GM18870 (cell line): ENCODE data around the gene CCDC110.
"Not testable (repeated sequence)": the region's sequence is repeated elsewhere in the genome, so short reads cannot be mapped to it uniquely, and the experiment has no call there.

Experiments
- ATAC-seq: cut with Tn5 transposase; IDR thresholded peaks from one replicate; pipeline ENCODE4 v1.9.1; 2021; ENCODE audit warnings: moderate library complexity; ENCODE audit not compliant: unreplicated experiment

The CCDC110 gene

DNA sequence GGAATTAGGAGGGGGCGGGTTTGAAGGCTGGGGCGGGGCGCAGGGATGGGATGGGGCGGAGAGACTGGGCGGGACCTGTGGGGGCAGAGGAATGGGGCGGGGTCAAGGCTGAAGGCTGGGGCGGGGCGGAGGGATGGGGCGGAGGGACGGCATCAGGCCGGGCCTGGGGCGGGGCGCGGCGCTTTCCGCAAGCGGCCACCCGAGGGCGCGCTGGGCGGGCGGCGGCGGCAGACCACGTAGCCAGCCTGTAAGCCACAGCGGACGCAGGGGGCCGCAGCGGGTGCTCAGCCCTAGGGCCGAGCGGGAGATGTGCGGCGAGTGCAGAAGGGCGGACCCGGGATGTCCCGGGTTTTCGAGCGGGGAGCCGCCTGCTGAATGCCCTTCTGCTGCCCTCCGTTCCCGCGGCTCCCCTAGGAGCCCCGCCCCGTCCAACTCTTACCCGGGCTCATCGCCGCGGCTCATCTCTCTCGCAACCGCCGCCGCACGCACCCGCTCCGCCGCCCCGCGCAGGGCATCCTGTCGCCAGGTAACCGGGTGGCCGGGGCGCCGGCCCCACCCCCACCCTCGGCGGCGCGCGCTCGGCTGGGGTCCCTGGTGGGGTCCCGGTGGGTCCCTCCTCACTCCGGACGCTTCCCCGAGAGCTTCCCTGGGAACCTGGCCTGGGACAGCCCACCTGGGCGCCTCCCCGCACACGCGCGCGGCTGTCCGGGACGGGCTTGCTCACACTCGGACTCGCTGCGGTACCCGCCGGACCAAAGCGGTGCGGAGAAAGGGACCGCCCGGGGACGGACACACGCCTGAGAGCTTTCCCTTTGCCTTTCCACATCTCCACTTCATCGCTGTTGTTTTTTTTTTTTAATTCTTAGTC, at the start of gene CCDC110:
TSS of gene CCDC110 (minus strand) at position 499 of the 868 bp plus-strand sequence. CDS start at position 449, 50 bp downstream.
- peak; percentile 56 for ATAC-seq

- no peak for ATAC-seq
Observed at GRCh38 chr4:185520119-185520518, 48.6 kb upstream of the CCDC110 start.

DNA sequence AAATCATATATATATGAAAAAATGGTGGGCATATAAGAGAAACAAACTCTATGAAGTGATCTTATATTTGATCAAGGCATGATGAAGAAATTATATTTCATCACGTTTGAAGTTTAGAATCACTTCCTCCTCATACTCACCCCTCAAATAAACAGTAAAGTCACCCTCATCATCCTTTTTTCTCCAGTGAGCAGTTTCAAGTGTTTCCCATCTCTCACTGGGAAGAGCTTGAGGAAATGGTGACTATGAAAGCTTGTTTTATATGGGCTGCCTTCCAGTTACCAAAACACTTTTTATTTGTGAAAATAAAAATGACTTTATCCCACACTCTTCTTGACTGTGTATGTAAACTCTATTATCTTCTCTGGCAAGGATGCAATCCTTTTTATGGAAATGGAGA, 47.0 kb upstream of the CCDC110 start:
- ATAC-seq = no peak

DNA sequence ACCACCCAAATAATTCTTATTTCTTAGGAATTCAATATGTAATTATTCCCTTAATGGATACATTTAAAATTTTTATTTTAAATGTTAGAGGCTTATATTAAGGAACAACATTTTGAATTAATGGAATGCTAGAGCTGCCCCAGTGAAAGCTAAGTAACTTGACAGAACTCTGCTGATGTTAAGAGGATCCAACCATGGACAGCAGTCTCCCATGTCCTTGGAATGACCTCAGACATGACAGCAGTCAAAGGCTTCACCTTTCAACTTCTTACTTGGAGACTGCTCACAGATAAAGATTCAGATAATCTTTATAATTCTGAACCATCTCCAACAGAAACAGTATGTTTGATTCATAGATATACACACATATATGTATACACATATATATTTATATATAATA, 46.5 kb upstream of the CCDC110 start:
- no peak for ATAC-seq

GRCh38 chr4:185515248-185515647, 43.7 kb upstream of the CCDC110 start:
- ATAC-seq = no peak

DNA sequence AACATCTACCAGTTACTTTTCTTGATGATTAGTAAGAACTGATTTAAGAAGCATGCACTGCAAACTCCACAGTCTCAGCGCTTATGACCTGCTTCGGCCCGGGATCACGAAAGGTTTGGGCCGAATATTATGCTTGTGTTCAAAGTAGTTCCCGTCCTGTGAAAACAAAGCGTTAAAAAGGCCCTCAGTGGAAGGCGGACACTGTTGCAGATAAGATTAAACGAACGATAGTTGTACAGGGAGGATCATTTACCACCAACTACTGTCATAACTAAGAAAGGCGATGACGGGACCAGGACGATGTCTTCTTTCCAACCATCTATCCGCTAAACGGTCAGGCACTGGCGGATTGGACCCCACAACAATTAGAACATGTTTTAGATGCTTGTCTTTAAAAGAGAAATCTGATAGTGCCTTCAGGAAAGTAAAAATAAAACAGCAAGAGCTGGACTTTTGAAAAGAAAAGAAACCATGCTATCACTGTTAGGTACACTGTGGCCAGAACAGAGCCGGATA, 42.7 kb upstream of the CCDC110 start:
- no peak for ATAC-seq

GRCh38 chr4:185513489-185514181, 42.1 kb upstream of the CCDC110 start:
- no peak for ATAC-seq

DNA sequence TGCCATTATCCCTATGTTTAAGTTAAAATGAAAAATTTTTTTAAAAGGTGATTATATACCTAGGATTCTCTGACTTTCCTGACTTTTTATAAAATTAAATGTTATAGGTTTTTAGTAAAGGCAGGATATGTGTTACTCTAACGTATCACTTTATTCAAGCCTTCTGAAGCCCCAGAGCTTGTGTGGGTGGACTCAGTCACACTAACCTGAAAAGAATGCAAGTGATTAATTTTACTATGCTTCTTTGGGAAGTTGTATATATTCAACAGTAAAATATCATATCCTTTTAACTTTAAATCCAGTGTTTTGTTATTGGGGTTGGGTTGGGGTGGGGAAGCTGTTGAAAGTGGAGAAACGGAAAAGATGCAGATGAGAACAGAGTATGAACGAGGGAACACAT, 41.0 kb upstream of the CCDC110 start:
- ATAC-seq = no peak

GRCh38 chr4:185511243-185511642, 39.7 kb upstream of the CCDC110 start:
- not testable (repeated sequence) for ATAC-seq

DNA sequence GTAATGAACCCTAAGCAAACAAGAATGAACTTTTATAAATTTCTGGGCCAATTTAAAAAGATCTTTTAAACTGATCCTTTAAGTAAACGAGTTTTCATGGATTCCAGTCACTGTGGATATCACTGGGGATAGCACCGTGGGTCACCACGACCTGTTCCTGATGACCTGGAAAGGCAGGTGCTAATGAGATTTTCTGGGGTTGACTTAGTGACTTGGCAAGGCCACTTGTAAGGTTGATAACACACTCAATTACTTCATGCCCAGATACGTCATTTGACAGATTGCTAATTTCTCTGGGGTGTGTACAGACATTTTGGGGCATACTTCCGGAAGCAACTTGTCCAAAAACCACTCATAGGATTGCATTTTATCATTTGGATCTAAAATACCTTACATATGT, 39.3 kb upstream of the CCDC110 start:
- no peak for ATAC-seq

DNA sequence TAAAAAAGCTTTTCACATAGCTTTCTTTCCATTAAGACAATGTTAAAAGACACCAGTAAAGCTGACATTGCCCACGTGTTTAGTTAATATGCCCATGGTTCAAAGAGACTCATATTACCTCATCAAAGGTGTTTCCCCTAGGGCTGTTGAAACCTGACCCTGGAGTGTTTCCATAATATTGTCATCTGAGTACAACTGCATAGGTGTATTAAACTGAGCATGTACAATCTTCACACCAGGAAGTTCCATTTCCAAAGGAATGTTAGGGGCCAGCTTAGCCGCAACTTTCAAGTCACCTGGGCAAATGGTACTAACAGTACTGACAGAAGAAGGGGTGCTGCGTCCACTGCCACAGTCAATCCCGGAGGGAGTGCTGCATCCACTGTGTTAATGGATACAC, 36.6 kb upstream of the CCDC110 start:
- ATAC-seq = no peak

- ATAC-seq = no peak
Observed at GRCh38 chr4:185506422-185506821, 34.9 kb upstream of the CCDC110 start.

- ATAC-seq = no peak
Observed at GRCh38 chr4:185504098-185505047, 32.8 kb upstream of the CCDC110 start.

- no peak for ATAC-seq
Observed at GRCh38 chr4:185502386-185502785, 30.9 kb upstream of the CCDC110 start.

- ATAC-seq = no peak
Observed at GRCh38 chr4:185500576-185500975, 29.0 kb upstream of the CCDC110 start.

DNA sequence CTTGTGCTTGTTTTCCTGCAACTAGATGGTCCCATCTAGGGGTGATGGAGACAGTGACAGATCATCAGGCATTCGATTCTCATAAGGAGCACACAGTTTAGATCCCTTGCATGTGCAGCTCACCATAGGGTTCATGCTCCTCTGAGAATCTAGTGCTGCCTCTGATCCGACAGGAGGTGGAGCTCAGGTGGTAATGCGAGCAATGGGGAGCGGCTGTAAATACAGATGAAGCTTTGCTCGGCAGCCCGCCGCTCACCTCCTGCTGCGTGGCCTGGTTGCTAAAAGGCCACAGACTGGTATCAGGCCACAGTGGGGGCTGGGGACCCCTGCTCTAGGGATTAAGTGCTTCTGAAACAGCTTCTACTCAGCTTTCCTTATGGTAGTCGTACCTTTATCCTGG, 28.5 kb upstream of the CCDC110 start:
- no peak for ATAC-seq

DNA sequence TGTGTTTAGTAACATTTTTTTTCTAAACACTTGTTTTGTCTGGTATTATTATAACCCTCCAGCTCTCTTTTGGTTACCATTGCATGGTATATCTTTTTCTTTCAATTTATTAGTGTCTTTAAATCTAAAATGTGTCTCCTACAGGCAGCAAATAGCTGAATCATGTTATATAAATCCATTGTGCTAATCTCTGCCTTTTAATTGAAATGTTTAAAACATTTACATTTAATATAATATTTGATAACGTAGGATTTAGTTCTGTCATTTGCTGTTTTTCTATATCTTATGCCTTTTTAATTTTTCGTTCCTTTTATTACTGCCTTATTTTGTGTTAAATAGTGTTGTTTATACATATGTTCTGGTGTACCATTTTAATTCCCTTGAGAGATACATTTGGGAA, 17.1 kb upstream of the CCDC110 start:
- no peak for ATAC-seq

DNA sequence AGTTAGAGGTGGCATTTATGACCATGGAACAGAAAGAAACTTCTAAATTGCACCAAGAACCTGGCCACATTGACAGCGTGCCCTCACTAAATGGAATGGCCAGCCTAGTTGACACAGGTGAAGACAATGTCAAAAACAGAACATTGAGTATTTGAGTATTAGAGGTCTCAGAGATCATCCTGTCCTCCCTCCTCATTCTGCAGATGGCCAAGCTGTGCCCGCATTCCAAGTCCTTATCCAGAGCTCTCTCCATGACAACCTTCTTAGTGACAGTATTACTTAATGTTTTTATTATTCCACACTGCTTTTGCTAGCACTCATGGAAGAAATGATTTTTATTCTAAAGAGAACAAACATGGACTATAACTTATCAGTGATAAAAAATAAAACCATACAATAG, 9.9 kb upstream of the CCDC110 start:
- ATAC-seq = no peak

- ATAC-seq = no peak
Observed at GRCh38 chr4:185480016-185480732, 8.6 kb upstream of the CCDC110 start.

DNA sequence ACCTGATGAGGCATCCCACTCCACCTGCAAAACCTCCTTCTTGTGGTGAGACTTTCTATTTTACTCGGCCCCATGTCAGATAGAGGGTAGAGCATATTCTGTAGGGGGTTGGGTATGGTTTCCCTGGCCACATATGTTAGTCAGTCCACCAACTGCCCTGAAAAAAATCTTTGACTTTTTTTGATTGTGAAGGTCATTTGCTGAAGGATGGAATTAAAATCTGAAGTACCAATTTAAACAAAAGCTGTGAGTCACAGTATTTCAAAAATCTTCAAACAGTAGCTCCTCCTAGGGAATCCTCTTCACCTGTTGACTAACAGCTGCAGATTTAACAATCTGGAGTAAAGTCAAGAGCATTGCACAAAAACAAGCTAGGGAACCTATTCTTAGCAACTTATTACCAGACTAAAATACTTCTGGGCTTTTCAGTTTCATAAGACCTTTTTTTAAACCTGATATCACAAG, 8.0 kb upstream of the CCDC110 start:
- peak; percentile 93 for ATAC-seq
